ENCODE measurements around the gene H1-8.

The H1-8 gene

DNA sequence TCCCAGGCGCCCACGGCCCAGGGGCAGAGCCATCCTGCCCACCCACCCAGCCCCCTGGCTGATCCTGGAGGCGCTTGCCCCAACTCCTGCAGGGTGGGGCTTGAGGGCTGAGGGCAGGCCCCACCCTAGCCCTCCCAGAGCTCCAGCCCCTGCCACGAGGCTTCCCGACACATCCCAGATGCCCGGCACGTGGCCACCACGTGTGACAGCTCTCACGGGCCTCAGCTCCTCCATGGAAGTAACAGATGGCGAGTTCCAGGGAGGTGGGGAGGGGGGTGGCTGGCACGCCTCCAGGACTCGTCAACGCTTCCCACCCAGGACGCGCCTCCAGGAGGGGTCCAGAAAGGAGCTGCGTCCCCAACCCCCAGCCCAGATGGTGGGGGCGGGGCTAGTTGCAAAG is 34.4 kb downstream of the H1-8 start:
- Histone ChIP-seq H3K36me3 (ENCODE audit: control insufficient read depth, insufficient read depth, low read length) (no peaks in the 10 kb centered on the region), H3K79me2 (no peaks in the 10 kb centered on the region), H3K9me3 (ENCODE audit: control insufficient read depth, low read length) (no peaks in the 10 kb centered on the region), H3K27me3 (ENCODE audit: control insufficient read depth, insufficient read depth, low read length) (no peaks in the 10 kb centered on the region), H3K4me1 (no peaks in the 10 kb centered on the region), H3K27ac (no peak overlapping the region), H3K9ac (no peak overlapping the region), H2AFZ (no peak overlapping the region), H3K4me2 (ENCODE audit: low read length) (no peak overlapping the region), H3K4me3 (ENCODE audit: low read depth, low read length) (no peak overlapping the region)
- TF ChIP-seq, protein P1, sequence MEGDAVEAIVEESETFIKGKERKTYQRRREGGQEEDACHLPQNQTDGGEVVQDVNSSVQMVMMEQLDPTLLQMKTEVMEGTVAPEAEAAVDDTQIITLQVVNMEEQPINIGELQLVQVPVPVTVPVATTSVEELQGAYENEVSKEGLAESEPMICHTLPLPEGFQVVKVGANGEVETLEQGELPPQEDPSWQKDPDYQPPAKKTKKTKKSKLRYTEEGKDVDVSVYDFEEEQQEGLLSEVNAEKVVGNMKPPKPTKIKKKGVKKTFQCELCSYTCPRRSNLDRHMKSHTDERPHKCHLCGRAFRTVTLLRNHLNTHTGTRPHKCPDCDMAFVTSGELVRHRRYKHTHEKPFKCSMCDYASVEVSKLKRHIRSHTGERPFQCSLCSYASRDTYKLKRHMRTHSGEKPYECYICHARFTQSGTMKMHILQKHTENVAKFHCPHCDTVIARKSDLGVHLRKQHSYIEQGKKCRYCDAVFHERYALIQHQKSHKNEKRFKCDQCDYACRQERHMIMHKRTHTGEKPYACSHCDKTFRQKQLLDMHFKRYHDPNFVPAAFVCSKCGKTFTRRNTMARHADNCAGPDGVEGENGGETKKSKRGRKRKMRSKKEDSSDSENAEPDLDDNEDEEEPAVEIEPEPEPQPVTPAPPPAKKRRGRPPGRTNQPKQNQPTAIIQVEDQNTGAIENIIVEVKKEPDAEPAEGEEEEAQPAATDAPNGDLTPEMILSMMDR (IDR thresholded peaks at IDR 0.05): no peak

DNA sequence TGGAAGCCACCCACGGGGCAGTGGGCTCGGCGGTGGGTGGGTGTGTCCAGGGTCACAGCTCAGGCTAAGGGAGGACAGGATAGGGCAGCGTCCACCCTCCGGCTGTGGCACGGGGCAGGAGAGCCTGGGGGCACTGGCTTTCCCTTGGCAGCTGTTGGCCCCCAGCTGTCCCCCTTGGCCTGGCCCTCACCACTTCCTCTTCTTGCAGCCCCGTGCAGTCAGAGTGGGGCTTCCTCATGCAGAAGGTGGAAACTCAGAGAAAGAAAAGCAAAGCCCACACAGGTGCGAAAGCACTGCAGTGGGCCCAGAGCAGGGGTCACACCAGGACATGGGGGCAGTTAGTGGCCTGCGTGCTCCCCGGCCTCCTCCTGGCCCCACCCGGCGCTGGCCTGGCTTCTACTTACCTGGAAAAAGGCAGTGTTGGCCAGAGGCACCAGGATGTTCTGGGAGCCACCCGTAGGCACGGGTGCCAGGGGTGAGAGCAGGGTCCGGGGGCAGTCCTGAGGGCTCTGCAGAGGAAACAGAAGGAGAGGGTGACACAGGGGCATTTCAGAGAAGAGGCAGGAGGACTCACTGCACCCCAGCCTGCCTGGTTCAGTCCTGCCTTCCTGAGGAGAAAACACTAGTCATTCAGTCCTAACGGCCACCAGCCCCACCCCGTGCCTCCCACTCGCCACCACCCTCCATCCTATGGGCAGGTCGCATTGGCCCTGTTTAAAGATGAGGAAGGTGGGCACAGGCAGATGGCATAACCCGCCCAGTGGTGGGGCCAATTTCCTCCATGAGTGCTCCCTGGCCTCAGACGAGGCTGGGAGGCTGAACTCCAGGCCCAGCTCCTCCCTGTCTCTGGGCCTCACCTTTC is 35.2 kb downstream of the H1-8 start:
- no peak overlapping the region for H2AFZ ChIP-seq
- no peaks in the 10 kb centered on the region for H3K27me3 ChIP-seq (ENCODE audit: control insufficient read depth, insufficient read depth, low read length)
- H3K27ac ChIP-seq: no peak overlapping the region
- H3K9me3 ChIP-seq (ENCODE audit: control insufficient read depth, low read length): no peaks in the 10 kb centered on the region
- no peak overlapping the region for H3K4me3 ChIP-seq (ENCODE audit: low read depth, low read length)
- no peaks in the 10 kb centered on the region for H3K36me3 ChIP-seq (ENCODE audit: control insufficient read depth, insufficient read depth, low read length)
- H3K4me1 ChIP-seq: no peaks in the 10 kb centered on the region
- no peak overlapping the region for H3K9ac ChIP-seq
- H3K79me2 ChIP-seq: no peaks in the 10 kb centered on the region
- no peak overlapping the region for H3K4me2 ChIP-seq (ENCODE audit: low read length)
- TF ChIP-seq, protein P1 (IDR thresholded peaks at IDR 0.05): no peak

DNA sequence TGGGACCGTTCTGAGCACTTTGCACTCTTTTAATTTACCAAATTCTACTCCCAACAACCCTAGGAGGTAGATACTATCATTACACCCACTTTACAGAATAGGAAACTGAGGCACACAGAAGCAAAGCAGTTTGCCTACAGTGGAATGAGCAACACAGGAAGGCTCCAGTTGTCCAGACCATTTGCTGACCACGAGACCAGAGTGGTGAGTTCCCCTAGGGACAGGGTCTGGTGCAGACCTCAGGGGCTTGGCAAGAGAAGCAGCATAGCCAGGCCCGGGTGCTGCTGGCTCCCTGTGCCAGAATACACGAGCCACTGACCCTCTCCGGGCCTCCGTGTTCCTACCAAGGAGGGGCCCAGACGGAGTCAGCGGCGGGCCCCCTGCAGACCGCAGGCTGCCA is 37.0 kb downstream of the H1-8 start:
- H3K36me3 ChIP-seq (ENCODE audit: control insufficient read depth, insufficient read depth, low read length): no peaks in the 10 kb centered on the region
- H3K79me2 ChIP-seq: no peaks in the 10 kb centered on the region
- H3K27me3 ChIP-seq (ENCODE audit: control insufficient read depth, insufficient read depth, low read length): no peaks in the 10 kb centered on the region
- no peaks in the 10 kb centered on the region for H3K4me1 ChIP-seq
- H3K4me2 ChIP-seq (ENCODE audit: low read length): no peak overlapping the region
- H3K9me3 ChIP-seq (ENCODE audit: control insufficient read depth, low read length): no peaks in the 10 kb centered on the region
- H2AFZ ChIP-seq: no peak overlapping the region
- no peak overlapping the region for H3K9ac ChIP-seq
- H3K27ac ChIP-seq: no peak overlapping the region
- H3K4me3 ChIP-seq (ENCODE audit: low read depth, low read length): no peak overlapping the region
- TF ChIP-seq, protein P1 (IDR thresholded peaks at IDR 0.05): no peak

GRCh38 chr3:129581623-129582022 is 38.6 kb downstream of the H1-8 start:
- TF ChIP-seq, protein P1 (IDR thresholded peaks at IDR 0.05): no peak
- Histone ChIP-seq H2AFZ (no peak overlapping the region), H3K27me3 (ENCODE audit: control insufficient read depth, insufficient read depth, low read length) (no peaks in the 10 kb centered on the region), H3K9ac (no peak overlapping the region), H3K36me3 (ENCODE audit: control insufficient read depth, insufficient read depth, low read length) (no peaks in the 10 kb centered on the region), H3K4me1 (no peaks in the 10 kb centered on the region), H3K27ac (no peak overlapping the region), H3K4me3 (ENCODE audit: low read depth, low read length) (no peak overlapping the region), H3K79me2 (peaks cover 2% of the 10 kb centered on the region), H3K4me2 (ENCODE audit: low read length) (no peak overlapping the region), H3K9me3 (ENCODE audit: control insufficient read depth, low read length) (no peaks in the 10 kb centered on the region)

- Histone ChIP-seq H3K4me3 (ENCODE audit: low read depth, low read length) (no peak overlapping the region), H3K9me3 (ENCODE audit: control insufficient read depth, low read length) (no peaks in the 10 kb centered on the region), H3K4me2 (ENCODE audit: low read length) (no peak overlapping the region), H3K27me3 (ENCODE audit: control insufficient read depth, insufficient read depth, low read length) (no peaks in the 10 kb centered on the region), H3K4me1 (no peaks in the 10 kb centered on the region), H2AFZ (no peak overlapping the region), H3K79me2 (peaks cover 2% of the 10 kb centered on the region), H3K36me3 (ENCODE audit: control insufficient read depth, insufficient read depth, low read length) (no peaks in the 10 kb centered on the region), H3K9ac (no peak overlapping the region), H3K27ac (no peak overlapping the region)
- TF ChIP-seq, protein P1 (IDR thresholded peaks at IDR 0.05): no peak
Measured at GRCh38 chr3:129582799-129583198, 39.8 kb downstream of the H1-8 start.
